Measurements from ENCODE around the gene TBCK. TPM values are rescaled to one million over a fixed set of nuclear protein-coding genes. Genes with fewer than 3 reads are reported as not detected.

The TBCK gene
- total RNA-seq, 5 donors from 2014 or later (not counting 1 experiment from before 2014, with no cell fraction given), result 43.5 to 49.9 (median 48.1) TPM

GRCh38 chr4:106049490-106049889 is 266.5 kb downstream of the TBCK start:
- CTCF ChIA-PET, result no interaction called here
- DNase-seq, result no peak
- H3K27ac Mint-ChIP-seq, result no peak overlapping the region

GRCh38 chr4:106048250-106048971 is 267.6 kb downstream of the TBCK start:
- Histone ChIP-seq H3K4me3 (ENCODE audit: control insufficient read depth in 1 of 2, extremely low read depth in 1 of 2, low read length in 1 of 2) (no peak overlapping the region), H3K4me1 (ENCODE audit: control insufficient read depth in 1 of 2, extremely low read depth in 1 of 2, insufficient read depth in 2 of 2, low read length in 2 of 2) (no peaks in the 10 kb centered on the region), H3K36me3 (ENCODE audit: control insufficient read depth in 2 of 2, extremely low read depth in 1 of 2, insufficient read depth in 1 of 2, low read length in 1 of 2) (peaks cover 0 to 4% of the 10 kb centered on the region in 2 donors), H3K9me3 (no peaks in the 10 kb centered on the region), H3K27me3 (replicated peaks in 1 of 2; ENCODE audit: control insufficient read depth in 2 of 2, extremely low read depth in 1 of 2, insufficient read depth in 2 of 2, low read length in 1 of 2) (no peaks in the 10 kb centered on the region), H3K27ac (ENCODE audit: low read length) (no peak overlapping the region)
- H3K4me1 Mint-ChIP-seq, result no peaks in the 10 kb centered on the region
- no peak for DNase-seq
- H3K9me3 Mint-ChIP-seq, result peaks cover 0 to 3% (median 0%) of the 10 kb centered on the region in 3 donors
- H3K4me3 Mint-ChIP-seq, result no peak overlapping the region
- ChIA-PET POLR2A (no interaction called here), CTCF (no interaction called here)
- peaks cover 28% of the 10 kb centered on the region for H3K36me3 Mint-ChIP-seq
- H3K27me3 Mint-ChIP-seq, result no peaks in the 10 kb centered on the region
- no CpG with 5 or more reads among the region's 2 CpGs for WGBS (ENCODE audit: insufficient coverage)
- no peak for ATAC-seq (replicated peaks in 1 of 4)
- no peak overlapping the region for H3K27ac Mint-ChIP-seq

More at GRCh38 chr4:106049490-106049889, 266.5 kb downstream of the TBCK start:
- Histone ChIP-seq H3K4me3 (ENCODE audit: control insufficient read depth in 1 of 2, extremely low read depth in 1 of 2, low read length in 1 of 2) (no peak overlapping the region), H3K27me3 (replicated peaks in 1 of 2; ENCODE audit: control insufficient read depth in 2 of 2, extremely low read depth in 1 of 2, insufficient read depth in 2 of 2, low read length in 1 of 2) (no peaks in the 10 kb centered on the region), H3K4me1 (ENCODE audit: control insufficient read depth in 1 of 2, extremely low read depth in 1 of 2, insufficient read depth in 2 of 2, low read length in 2 of 2) (no peaks in the 10 kb centered on the region), H3K9me3 (no peaks in the 10 kb centered on the region), H3K27ac (ENCODE audit: low read length) (no peak overlapping the region), H3K36me3 (ENCODE audit: control insufficient read depth in 2 of 2, extremely low read depth in 1 of 2, insufficient read depth in 1 of 2, low read length in 1 of 2) (peaks cover 0 to 4% of the 10 kb centered on the region in 2 donors)
- no peaks in the 10 kb centered on the region for H3K27me3 Mint-ChIP-seq
- H3K36me3 Mint-ChIP-seq, result peaks cover 28% of the 10 kb centered on the region
- H3K4me1 Mint-ChIP-seq, result no peaks in the 10 kb centered on the region
- POLR2A ChIA-PET, result no interaction called here
- no peak overlapping the region for H3K4me3 Mint-ChIP-seq
- no peak for ATAC-seq (replicated peaks in 1 of 4)
- H3K9me3 Mint-ChIP-seq, result peaks cover 0 to 3% (median 0%) of the 10 kb centered on the region in 3 donors

GRCh38 chr4:106046083-106046482 is 269.9 kb downstream of the TBCK start:
- no peaks in the 10 kb centered on the region for H3K4me1 Mint-ChIP-seq
- ChIA-PET CTCF (no interaction called here), POLR2A (no interaction called here)
- H3K36me3 Mint-ChIP-seq, result peaks cover 28% of the 10 kb centered on the region
- Histone ChIP-seq H3K27ac (ENCODE audit: low read length) (no peak overlapping the region), H3K4me1 (ENCODE audit: control insufficient read depth in 1 of 2, extremely low read depth in 1 of 2, insufficient read depth in 2 of 2, low read length in 2 of 2) (no peaks in the 10 kb centered on the region), H3K9me3 (no peaks in the 10 kb centered on the region), H3K36me3 (ENCODE audit: control insufficient read depth in 2 of 2, extremely low read depth in 1 of 2, insufficient read depth in 1 of 2, low read length in 1 of 2) (peaks cover 0 to 4% of the 10 kb centered on the region in 2 donors), H3K4me3 (ENCODE audit: control insufficient read depth in 1 of 2, extremely low read depth in 1 of 2, low read length in 1 of 2) (no peak overlapping the region), H3K27me3 (replicated peaks in 1 of 2; ENCODE audit: control insufficient read depth in 2 of 2, extremely low read depth in 1 of 2, insufficient read depth in 2 of 2, low read length in 1 of 2) (no peaks in the 10 kb centered on the region)
- WGBS (ENCODE audit: insufficient coverage), result 94% methylated on average over 2 of the region's 3 CpGs
- ATAC-seq (replicated peaks in 1 of 4) (no peak), DNase-seq (no peak)
- no peaks in the 10 kb centered on the region for H3K27me3 Mint-ChIP-seq
- H3K9me3 Mint-ChIP-seq, result peaks cover 0 to 3% (median 0%) of the 10 kb centered on the region in 3 donors
- no peak overlapping the region for H3K27ac Mint-ChIP-seq
- H3K4me3 Mint-ChIP-seq, result no peak overlapping the region

GRCh38 chr4:106041294-106042002 is 274.6 kb downstream of the TBCK start:
- no CpG with 5 or more reads among the region's 2 CpGs for WGBS (ENCODE audit: insufficient coverage)
- Mint-ChIP-seq H3K36me3 (peaks cover 11% of the 10 kb centered on the region), H3K27me3 (no peaks in the 10 kb centered on the region), H3K4me3 (no peak overlapping the region), H3K27ac (no peak overlapping the region), H3K4me1 (no peaks in the 10 kb centered on the region), H3K9me3 (peaks cover 0 to 3% (median 0%) of the 10 kb centered on the region in 3 donors)
- DNase-seq, result no peak
- H3K27ac ChIP-seq (ENCODE audit: low read length), result no peak overlapping the region
- ChIA-PET CTCF (no interaction called here), POLR2A (no interaction called here)
- H3K9me3 ChIP-seq, result no peaks in the 10 kb centered on the region
- no peak overlapping the region for H3K4me3 ChIP-seq (ENCODE audit: control insufficient read depth in 1 of 2, extremely low read depth in 1 of 2, low read length in 1 of 2)
- no peaks in the 10 kb centered on the region for H3K4me1 ChIP-seq (ENCODE audit: control insufficient read depth in 1 of 2, extremely low read depth in 1 of 2, insufficient read depth in 2 of 2, low read length in 2 of 2)
- H3K36me3 ChIP-seq (ENCODE audit: control insufficient read depth in 2 of 2, extremely low read depth in 1 of 2, insufficient read depth in 1 of 2, low read length in 1 of 2), result peaks cover 0 to 4% of the 10 kb centered on the region in 2 donors
- no peak for ATAC-seq (replicated peaks in 1 of 4)
- H3K27me3 ChIP-seq (replicated peaks in 1 of 2; ENCODE audit: control insufficient read depth in 2 of 2, extremely low read depth in 1 of 2, insufficient read depth in 2 of 2, low read length in 1 of 2), result no peaks in the 10 kb centered on the region

GRCh38 chr4:106039796-106040195 is 276.2 kb downstream of the TBCK start:
- Histone ChIP-seq H3K36me3 (ENCODE audit: control insufficient read depth in 2 of 2, extremely low read depth in 1 of 2, insufficient read depth in 1 of 2, low read length in 1 of 2) (no peaks in the 10 kb centered on the region), H3K27me3 (replicated peaks in 1 of 2; ENCODE audit: control insufficient read depth in 2 of 2, extremely low read depth in 1 of 2, insufficient read depth in 2 of 2, low read length in 1 of 2) (no peaks in the 10 kb centered on the region), H3K4me1 (ENCODE audit: control insufficient read depth in 1 of 2, extremely low read depth in 1 of 2, insufficient read depth in 2 of 2, low read length in 2 of 2) (no peaks in the 10 kb centered on the region), H3K4me3 (ENCODE audit: control insufficient read depth in 1 of 2, extremely low read depth in 1 of 2, low read length in 1 of 2) (no peak overlapping the region), H3K27ac (ENCODE audit: low read length) (no peak overlapping the region), H3K9me3 (no peaks in the 10 kb centered on the region)
- no peak overlapping the region for H3K4me3 Mint-ChIP-seq
- H3K27me3 Mint-ChIP-seq, result no peaks in the 10 kb centered on the region
- ChIA-PET POLR2A (no interaction called here), CTCF (no interaction called here)
- WGBS (ENCODE audit: insufficient coverage), result no CpG with 5 or more reads among the region's 3 CpGs
- H3K4me1 Mint-ChIP-seq, result no peaks in the 10 kb centered on the region
- H3K9me3 Mint-ChIP-seq, result no peaks in the 10 kb centered on the region
- DNase-seq, result no peak
- H3K27ac Mint-ChIP-seq, result no peak overlapping the region
- ATAC-seq (replicated peaks in 1 of 4), result no peak
- H3K36me3 Mint-ChIP-seq, result no peaks in the 10 kb centered on the region

- H3K27me3 ChIP-seq (replicated peaks in 1 of 2; ENCODE audit: control insufficient read depth in 2 of 2, extremely low read depth in 1 of 2, insufficient read depth in 2 of 2, low read length in 1 of 2), result no peaks in the 10 kb centered on the region
- no peaks in the 10 kb centered on the region for H3K9me3 Mint-ChIP-seq
- H3K36me3 Mint-ChIP-seq, result no peaks in the 10 kb centered on the region
- ChIA-PET POLR2A (no interaction called here), CTCF (no interaction called here)
- no peak overlapping the region for H3K4me3 Mint-ChIP-seq
- H3K4me3 ChIP-seq (ENCODE audit: control insufficient read depth in 1 of 2, extremely low read depth in 1 of 2, low read length in 1 of 2), result no peak overlapping the region
- H3K4me1 ChIP-seq (ENCODE audit: control insufficient read depth in 1 of 2, extremely low read depth in 1 of 2, insufficient read depth in 2 of 2, low read length in 2 of 2), result no peaks in the 10 kb centered on the region
- H3K9me3 ChIP-seq, result no peaks in the 10 kb centered on the region
- H3K27ac Mint-ChIP-seq, result no peak overlapping the region
- H3K4me1 Mint-ChIP-seq, result no peaks in the 10 kb centered on the region
- WGBS (ENCODE audit: insufficient coverage), result no CpG with 5 or more reads among the region's 2 CpGs
- H3K27ac ChIP-seq (ENCODE audit: low read length), result no peak overlapping the region
- DNase-seq (no peak), ATAC-seq (replicated peaks in 1 of 4) (no peak)
- H3K36me3 ChIP-seq (ENCODE audit: control insufficient read depth in 2 of 2, extremely low read depth in 1 of 2, insufficient read depth in 1 of 2, low read length in 1 of 2), result no peaks in the 10 kb centered on the region
- no peaks in the 10 kb centered on the region for H3K27me3 Mint-ChIP-seq
Observed at GRCh38 chr4:106038908-106039307, 277.1 kb downstream of the TBCK start.
